NCI-H1048 (cell line): ENCODE data around the gene NISCH.

Source experiments
- DNase-seq: peaks from one replicate; lab custom pipeline; 2025; lab: John Stamatoyannopoulos, UW

The NISCH gene

DNA sequence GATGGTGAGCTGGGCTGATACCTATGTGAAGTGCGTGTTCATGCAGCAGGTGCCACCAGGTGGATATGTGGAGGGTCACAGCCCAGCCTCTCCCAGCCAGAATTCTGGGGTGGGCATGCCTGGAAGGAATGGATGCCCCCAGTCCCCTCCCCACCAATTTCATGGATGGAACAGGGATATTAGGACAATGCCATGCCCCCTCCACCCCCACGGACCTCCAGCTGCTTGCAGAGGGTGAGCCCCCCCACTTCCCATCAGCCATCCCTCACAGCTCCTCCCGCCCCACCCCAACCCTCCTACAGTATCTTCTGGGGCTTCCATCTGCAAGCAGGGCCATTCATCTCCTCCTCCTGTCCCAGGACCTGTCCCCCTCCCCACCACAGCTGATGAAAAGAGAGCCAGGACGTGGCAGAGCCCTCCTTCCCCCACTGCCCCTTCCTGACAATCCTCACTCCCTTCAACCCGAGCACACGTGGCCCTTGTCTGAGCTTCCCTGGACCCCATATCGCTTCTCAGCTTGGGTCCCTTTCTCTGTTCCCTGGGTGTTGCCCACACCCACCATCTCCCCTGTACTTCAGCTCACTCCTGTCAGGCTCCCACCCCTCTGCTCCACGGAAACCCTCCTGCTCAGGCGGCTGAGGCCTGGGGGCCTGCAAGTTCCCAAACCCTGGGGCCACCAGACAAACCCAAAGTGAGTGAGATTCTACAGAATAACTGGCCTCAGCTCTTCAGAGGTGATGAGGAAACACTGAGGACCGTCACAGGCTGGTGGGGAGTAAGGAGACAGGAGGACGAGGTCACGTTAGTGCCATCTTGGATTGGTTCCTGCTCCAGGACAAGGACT, 7.7 kb upstream of the NISCH start:
- no peak for DNase-seq

- no peak for DNase-seq
Observed at GRCh38 chr3:52450489-52451236, 4.7 kb upstream of the NISCH start.

DNA sequence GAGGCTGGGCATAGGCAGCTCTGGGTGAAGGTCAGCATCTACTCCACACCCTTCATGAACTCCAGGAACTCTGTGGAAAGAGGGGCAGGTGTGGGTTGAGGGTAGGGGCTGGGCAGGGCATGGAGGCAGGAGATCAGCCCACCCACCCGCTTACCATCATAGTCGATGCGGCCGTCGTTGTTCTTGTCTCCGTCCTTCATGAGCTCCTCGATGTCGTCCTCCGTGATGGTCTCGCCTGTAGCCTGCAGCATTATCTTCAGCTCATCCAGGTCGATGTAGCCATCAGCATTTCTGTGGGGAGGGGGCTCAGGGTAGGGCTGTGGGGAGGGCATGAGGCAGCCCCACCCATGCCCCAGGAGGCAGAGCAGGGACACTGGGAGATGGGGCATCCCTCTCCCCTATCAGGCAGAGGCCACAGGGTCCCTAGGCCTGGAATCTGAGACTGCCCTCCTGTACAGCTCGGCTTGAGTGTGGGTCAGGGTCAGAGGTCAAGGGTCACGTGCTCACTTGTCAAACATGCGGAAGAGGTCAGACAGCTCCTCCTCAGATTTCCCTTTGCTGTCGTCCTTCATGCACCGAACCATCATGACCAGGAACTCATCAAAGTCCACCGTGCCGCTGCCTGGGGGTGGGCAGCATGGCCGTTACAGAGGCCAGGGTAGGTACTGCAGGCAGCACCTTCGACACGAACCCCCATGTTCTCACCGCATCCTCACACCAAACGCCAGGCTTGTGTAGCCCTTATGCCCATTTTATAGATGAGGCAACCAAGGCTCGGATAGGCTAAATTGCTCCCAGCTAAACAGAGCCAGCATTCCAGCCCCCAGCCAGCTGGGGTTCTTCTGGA, 3.9 kb upstream of the NISCH start:
- no peak for DNase-seq

DNA sequence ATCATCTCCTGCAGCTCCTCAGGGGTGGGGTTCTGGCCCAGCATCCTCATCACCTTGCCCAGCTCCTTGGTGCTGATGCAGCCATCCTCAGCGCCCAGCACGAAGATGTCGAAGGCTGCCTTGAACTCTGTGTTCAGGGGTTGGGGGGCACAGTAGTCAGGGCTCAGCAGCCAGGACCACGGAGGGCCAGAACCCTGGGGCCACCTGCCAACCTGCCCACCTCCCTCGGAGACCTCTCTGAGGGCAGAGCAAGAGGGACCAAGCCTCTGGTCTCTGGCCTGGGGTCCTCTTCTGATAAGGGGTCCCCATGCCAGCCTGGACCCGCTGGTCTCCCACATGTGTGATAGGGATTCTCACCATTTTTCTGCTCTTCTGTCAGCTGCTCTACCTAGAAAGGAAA, 3.3 kb upstream of the NISCH start:
- no peak for DNase-seq

- DNase-seq = no peak
Observed at GRCh38 chr3:52452570-52453221, 2.7 kb upstream of the NISCH start.

DNA sequence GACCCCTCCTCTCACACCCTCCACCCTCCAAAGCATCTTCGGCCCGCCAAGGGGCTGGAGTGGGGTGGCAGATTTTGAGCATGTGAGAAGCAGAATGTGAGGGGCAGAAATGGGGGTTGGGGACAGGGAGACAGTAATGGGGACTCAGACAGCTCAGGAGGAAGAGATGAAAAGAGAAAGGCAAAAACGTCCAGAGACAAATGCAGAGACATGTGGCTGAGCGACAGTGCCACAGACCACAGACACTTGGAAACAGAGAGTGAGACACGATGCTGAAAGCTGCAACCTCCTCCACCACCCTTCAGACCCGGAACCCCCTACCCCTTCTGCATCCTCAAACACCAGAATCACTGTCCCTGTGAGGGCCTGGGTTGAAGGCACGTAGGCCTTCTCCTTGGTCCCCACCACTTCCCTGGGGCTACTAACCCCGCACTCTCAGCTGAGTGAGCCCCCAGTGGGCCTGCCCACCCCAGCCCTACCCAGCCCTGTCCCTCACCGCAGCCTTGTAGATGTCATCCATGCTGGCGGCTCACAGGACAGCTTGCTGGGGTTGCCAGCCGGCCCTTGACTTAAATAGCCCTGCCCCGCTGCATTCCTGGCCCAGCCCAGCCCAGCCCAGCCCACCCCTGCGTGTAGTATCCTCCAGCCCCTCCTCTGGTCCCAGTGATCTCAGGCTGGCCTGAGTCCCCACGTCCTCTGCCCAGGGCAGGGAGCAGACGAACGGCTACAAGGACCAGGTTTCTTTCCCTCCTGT, 1.7 kb upstream of the NISCH start, which contains the start of gene TNNC1:
Gene TNNC1, minus strand, starts transcription at position 546 of the 754 bp plus-strand sequence. Its CDS starts 26 bp downstream, at position 520.
- no peak for DNase-seq

GRCh38 chr3:52454250-52454937, 1.0 kb upstream of the NISCH start:
- no peak for DNase-seq

DNA sequence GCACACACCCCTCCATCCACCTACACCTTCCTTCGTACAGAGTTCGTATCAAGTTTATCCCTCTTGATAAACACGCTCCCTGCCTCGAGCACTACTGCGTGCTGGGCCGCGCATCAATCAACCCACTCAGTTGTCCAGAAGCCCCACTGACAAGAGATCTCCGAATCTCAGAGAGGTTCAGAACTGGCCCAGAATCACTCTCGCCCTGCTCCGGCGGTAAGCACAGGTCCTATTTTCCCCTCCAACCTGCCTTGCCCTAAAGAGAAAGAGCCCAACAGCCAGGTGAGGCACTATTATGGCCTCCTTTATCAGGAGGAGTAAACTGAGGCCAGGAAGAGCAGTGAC, 494 bp upstream of the NISCH start:
- no peak for DNase-seq

DNA sequence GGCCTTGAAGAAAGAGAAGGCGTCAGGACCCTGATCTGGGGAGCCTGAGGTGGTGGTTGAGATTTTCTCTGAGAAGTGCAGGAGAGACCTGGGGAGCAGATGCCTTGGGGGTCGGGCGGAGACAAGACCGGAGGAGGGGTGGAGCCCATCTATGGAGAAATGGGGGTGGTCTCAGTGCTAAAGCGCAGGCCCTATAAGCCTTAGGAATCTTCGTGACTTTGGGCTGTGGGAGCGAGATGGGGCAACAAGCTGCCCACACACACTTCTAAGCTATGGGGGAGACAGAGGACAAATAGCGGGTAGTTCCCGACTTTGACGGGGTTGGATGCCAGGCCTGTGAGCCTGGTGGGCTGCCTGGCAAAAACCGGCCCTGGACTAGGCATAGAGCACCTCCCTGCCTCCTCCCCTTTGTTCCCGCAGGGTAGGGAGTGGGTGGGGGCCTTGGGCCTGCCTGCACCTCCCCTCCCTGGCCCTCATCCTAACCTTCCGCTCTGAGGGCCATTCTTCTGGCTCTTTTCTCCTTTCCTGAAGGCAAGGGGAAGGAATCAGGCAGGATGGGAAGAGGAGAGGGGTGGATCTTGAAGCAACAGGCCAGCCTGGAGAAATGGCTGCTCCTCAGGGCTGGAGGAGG, 880 bp downstream of the NISCH start:
- DNase-seq = no peak

- no peak for DNase-seq
Observed at GRCh38 chr3:52456800-52457183, 1.4 kb downstream of the NISCH start.

DNA sequence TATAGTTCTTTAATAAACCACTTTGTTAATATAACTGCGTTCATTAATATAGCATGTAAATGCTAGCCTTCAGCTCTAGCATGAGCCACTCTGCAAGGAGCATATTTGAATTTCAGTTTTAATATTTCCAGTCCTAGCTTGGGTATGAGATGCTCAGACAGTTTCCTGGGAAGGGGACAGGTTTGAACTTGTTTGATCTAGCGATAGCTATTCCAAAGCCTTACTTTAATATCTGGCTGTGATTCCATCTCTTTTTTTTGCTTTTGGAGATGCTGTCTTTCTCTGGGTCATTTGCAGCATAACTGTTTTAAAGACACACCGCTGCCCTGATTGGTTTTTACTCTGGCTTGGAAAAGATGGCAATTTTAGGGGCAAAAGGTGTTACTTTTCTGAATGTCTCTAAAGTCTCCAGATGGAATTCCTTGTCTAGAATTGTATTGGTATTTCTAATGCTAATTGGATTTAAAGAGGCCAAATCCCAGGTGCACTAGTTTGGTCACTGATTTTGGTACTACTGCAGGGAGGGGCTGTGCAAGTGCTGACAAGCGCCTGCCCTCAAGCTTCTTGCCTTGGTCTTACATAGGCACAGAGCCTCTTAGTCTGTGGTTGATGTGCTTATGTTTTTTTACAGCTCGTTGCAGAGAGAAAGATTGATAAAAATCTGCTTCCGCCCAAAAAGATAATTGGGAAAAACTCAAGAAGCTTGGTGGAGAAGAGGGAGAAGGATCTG, 2.8 kb downstream of the NISCH start:
- no peak for DNase-seq

GRCh38 chr3:52458770-52459545, 3.6 kb downstream of the NISCH start:
- no peak for DNase-seq

- DNase-seq = no peak
Observed at GRCh38 chr3:52461874-52462273, 6.5 kb downstream of the NISCH start.

DNA sequence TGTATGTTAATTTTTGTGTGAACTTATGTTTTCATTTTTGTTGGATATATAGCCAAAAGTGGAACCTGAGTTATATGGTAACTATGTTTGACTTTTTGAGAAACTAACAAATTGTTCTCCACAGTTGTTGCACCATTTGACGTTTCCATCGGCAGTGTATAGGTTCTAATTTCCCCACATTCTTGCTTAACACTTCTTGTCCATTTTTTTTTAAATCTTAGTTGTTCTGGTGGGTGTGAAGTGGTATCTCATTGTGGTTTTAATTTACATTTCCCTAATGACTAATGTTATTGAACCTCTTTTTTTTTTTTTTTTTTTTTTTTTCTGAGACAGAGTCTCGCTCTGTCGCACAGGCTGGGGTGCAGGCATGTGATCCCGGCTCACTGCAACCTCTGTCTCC, 8.0 kb downstream of the NISCH start:
- no peak for DNase-seq

DNA sequence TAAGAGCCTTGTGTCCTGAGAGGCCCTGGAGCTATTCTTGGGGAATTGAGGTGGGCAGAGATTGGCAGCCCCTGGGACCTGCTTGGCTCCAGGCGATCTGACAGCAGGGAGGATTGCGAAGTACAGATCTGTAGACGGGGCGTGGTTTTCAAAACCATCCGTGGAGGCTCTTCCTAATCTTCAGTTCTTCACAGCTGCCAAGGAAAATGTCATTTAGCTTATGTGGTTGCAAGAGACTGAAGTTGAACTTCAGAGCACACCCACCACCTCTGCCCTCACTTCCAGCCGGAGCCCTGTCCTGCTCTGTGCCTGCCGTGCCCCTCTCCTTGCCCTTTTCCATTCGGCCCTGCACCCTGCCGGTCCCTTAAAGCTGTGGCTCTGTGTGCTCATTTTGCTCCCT, 12.9 kb downstream of the NISCH start:
- no peak for DNase-seq

DNA sequence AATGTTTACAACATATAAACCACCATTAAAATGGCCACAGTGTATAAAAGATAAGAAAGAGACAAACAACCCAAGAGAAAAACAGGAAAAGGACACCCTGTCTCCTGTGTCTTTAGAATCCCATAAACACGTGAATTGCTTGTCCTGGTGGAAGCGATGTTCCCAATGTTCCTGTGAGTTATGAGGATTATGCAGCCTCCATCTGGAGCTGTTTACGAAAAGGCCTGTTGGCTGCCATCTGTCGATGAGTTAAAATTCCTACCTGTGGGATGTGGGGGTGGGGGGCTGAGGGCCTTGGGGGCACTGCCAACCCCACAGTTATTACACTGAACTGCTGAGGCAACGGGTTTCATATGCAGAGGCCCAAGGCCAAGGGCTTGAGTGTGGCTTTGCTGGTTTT, 13.6 kb downstream of the NISCH start:
- no peak for DNase-seq

DNA sequence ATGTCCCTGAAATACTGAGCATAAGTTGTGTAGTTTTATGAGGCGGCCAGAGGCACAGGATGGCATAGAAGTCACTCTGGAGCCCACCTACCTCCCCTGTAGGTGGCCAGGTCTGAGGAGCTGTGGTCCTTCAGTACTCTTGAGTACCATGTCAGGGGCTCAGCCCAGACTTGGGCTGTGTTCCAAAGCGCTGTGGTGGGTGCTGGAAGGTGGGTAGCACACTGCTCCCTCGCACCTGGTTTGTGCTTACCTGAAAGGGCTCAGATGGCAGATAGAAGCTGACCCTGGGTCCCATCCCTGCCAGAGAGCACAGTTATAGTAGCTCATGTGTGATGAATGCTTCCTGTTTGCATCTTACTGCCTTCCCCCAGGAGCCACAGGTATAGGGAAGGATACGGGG, 15.5 kb downstream of the NISCH start:
- no peak for DNase-seq

GRCh38 chr3:52471371-52472238, 16.2 kb downstream of the NISCH start:
- DNase-seq = no peak
